ENCODE results near the gene COQ8A.

The COQ8A gene

GRCh38 chr1:227006226-227006796, 66.2 kb downstream of the COQ8A start:
- no peak overlapping the region for H3K9ac ChIP-seq (ENCODE audit: low read depth, low read length)
- H3K36me3 ChIP-seq (ENCODE audit: insufficient read depth, low read depth, low read length), result peaks cover 23% of the 10 kb centered on the region
- H3K27me3 ChIP-seq (ENCODE audit: insufficient read depth, low read length), result no peaks in the 10 kb centered on the region
- H3K9me3 ChIP-seq (ENCODE audit: insufficient read depth, low read depth, low read length), result no peaks in the 10 kb centered on the region
- no peak overlapping the region for H3K27ac ChIP-seq (ENCODE audit: low read length)
- no peaks in the 10 kb centered on the region for H3K4me1 ChIP-seq (ENCODE audit: insufficient read depth, low read length)
- H3K4me3 ChIP-seq (ENCODE audit: low read length), result no peak overlapping the region

- Histone ChIP-seq H3K4me3 (ENCODE audit: low read length) (no peak overlapping the region), H3K4me1 (ENCODE audit: insufficient read depth, low read length) (no peaks in the 10 kb centered on the region), H3K27ac (ENCODE audit: low read length) (no peak overlapping the region), H3K36me3 (ENCODE audit: insufficient read depth, low read depth, low read length) (peaks cover 9% of the 10 kb centered on the region; the same call in 1 of the 2 replicates), H3K9me3 (ENCODE audit: insufficient read depth, low read depth, low read length) (no peaks in the 10 kb centered on the region), H3K27me3 (ENCODE audit: insufficient read depth, low read length) (no peaks in the 10 kb centered on the region), H3K9ac (ENCODE audit: low read depth, low read length) (no peak overlapping the region)
These were observed 69.8 kb downstream of the COQ8A start for GRCh38 chr1:227009937-227010336.

GRCh38 chr1:227010645-227011044, 70.6 kb downstream of the COQ8A start:
- peaks cover 13% of the 10 kb centered on the region for H3K36me3 ChIP-seq (ENCODE audit: insufficient read depth, low read depth, low read length)
- no peaks in the 10 kb centered on the region for H3K27me3 ChIP-seq (ENCODE audit: insufficient read depth, low read length)
- H3K27ac ChIP-seq (ENCODE audit: low read length), result no peak overlapping the region
- H3K4me1 ChIP-seq (ENCODE audit: insufficient read depth, low read length), result no peaks in the 10 kb centered on the region
- no peak overlapping the region for H3K4me3 ChIP-seq (ENCODE audit: low read length)
- H3K9ac ChIP-seq (ENCODE audit: low read depth, low read length), result no peak overlapping the region
- no peaks in the 10 kb centered on the region for H3K9me3 ChIP-seq (ENCODE audit: insufficient read depth, low read depth, low read length)

- Histone ChIP-seq H3K36me3 (ENCODE audit: insufficient read depth, low read depth, low read length) (peaks cover 46% of the 10 kb centered on the region), H3K9ac (ENCODE audit: low read depth, low read length) (no peak overlapping the region), H3K27ac (ENCODE audit: low read length) (no peak overlapping the region), H3K4me3 (ENCODE audit: low read length) (no peak overlapping the region), H3K4me1 (ENCODE audit: insufficient read depth, low read length) (no peaks in the 10 kb centered on the region), H3K9me3 (ENCODE audit: insufficient read depth, low read depth, low read length) (no peaks in the 10 kb centered on the region), H3K27me3 (ENCODE audit: insufficient read depth, low read length) (no peaks in the 10 kb centered on the region)
These were observed 76.9 kb downstream of the COQ8A start for GRCh38 chr1:227016990-227017389.

- Histone ChIP-seq H3K4me3 (ENCODE audit: low read length) (no peak overlapping the region), H3K9me3 (ENCODE audit: insufficient read depth, low read depth, low read length) (no peaks in the 10 kb centered on the region), H3K36me3 (ENCODE audit: insufficient read depth, low read depth, low read length) (peaks cover 38% of the 10 kb centered on the region), H3K27me3 (ENCODE audit: insufficient read depth, low read length) (no peaks in the 10 kb centered on the region), H3K9ac (ENCODE audit: low read depth, low read length) (no peak overlapping the region), H3K4me1 (ENCODE audit: insufficient read depth, low read length) (peaks cover 2% of the 10 kb centered on the region; the same call in 1 of the 2 replicates), H3K27ac (ENCODE audit: low read length) (peak overlapping the region; percentile 5)
These were observed 92.3 kb downstream of the COQ8A start for GRCh38 chr1:227032396-227032795.

GRCh38 chr1:227033880-227034279, 93.8 kb downstream of the COQ8A start:
- no peak overlapping the region for H3K27ac ChIP-seq (ENCODE audit: low read length)
- H3K36me3 ChIP-seq (ENCODE audit: insufficient read depth, low read depth, low read length), result peaks cover 29% of the 10 kb centered on the region
- peaks cover 2% of the 10 kb centered on the region; the same call in 1 of the 2 replicates for H3K4me1 ChIP-seq (ENCODE audit: insufficient read depth, low read length)
- H3K27me3 ChIP-seq (ENCODE audit: insufficient read depth, low read length), result no peaks in the 10 kb centered on the region
- H3K9ac ChIP-seq (ENCODE audit: low read depth, low read length), result no peak overlapping the region
- H3K4me3 ChIP-seq (ENCODE audit: low read length), result no peak overlapping the region
- no peaks in the 10 kb centered on the region for H3K9me3 ChIP-seq (ENCODE audit: insufficient read depth, low read depth, low read length)

- Histone ChIP-seq H3K9me3 (ENCODE audit: insufficient read depth, low read depth, low read length) (no peaks in the 10 kb centered on the region), H3K4me1 (ENCODE audit: insufficient read depth, low read length) (peaks cover 2% of the 10 kb centered on the region; the same call in 1 of the 2 replicates), H3K9ac (ENCODE audit: low read depth, low read length) (no peak overlapping the region), H3K27me3 (ENCODE audit: insufficient read depth, low read length) (no peaks in the 10 kb centered on the region), H3K36me3 (ENCODE audit: insufficient read depth, low read depth, low read length) (peaks cover 31% of the 10 kb centered on the region), H3K4me3 (ENCODE audit: low read length) (no peak overlapping the region), H3K27ac (ENCODE audit: low read length) (no peak overlapping the region)
These were observed 95.2 kb downstream of the COQ8A start for GRCh38 chr1:227035316-227035715.

GRCh38 chr1:227037121-227037520, 97.0 kb downstream of the COQ8A start:
- Histone ChIP-seq H3K27me3 (ENCODE audit: insufficient read depth, low read length) (no peaks in the 10 kb centered on the region), H3K36me3 (ENCODE audit: insufficient read depth, low read depth, low read length) (peaks cover 18% of the 10 kb centered on the region), H3K4me3 (ENCODE audit: low read length) (no peak overlapping the region), H3K27ac (ENCODE audit: low read length) (no peak overlapping the region), H3K9ac (ENCODE audit: low read depth, low read length) (no peak overlapping the region), H3K4me1 (ENCODE audit: insufficient read depth, low read length) (peaks cover 2% of the 10 kb centered on the region; the same call in 1 of the 2 replicates), H3K9me3 (ENCODE audit: insufficient read depth, low read depth, low read length) (no peaks in the 10 kb centered on the region)

Measured in iPS-20b (cell line).